Measurements from ENCODE around the gene DAPK1. TPM values are rescaled to one million over a fixed set of nuclear protein-coding genes. Genes with fewer than 3 reads are reported as not detected.

Gene DAPK1
- total and polyA plus RNA-seq, 5 experiments from 2014 or later, result 0.55 to 1.9 (median 0.55) TPM; not detected in 2

DNA sequence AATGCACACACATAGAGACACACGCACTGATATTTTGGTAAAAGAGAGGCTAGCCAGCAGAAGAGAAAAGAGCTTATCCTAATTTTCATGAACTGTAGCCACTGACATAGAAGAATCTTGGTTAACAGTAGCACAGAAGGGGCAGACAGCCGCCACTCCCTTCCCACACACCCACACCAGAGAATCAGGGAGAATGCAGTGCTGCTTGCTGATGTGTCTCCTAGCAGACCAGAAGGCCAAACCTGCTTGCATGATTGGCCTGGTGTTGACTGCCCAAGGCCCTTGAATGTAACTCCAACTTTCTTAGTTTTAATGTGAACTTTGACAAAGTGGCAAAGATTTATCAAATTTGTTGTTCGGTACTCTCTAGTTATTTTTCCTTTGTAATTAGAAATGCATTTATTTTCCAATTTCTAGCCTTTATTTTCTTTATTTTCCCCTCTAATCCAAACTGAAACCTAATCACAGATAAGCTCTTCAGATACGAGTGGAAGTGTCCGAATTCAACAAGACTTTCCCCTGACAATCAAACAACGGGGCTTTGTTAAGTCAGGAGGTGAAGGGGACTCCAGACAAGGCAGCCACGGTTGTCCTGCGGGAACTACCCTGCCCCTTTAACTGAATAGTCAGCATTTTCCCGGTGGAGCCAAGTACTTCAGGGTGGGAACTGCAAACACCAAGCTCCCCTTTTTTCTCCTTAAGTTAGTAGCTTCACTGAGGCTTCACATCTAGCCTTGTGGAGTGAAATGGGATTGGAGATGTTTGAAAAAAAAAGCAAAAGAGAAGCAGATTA is 146.3 kb downstream of the DAPK1 start:
- no peak for DNase-seq
- Mint-ChIP-seq H3K27me3 (peaks cover 0 to 11% (median 0%) of the 10 kb centered on the region in 5 donors), H3K4me1 (peaks cover 0 to 6% (median 0%) of the 10 kb centered on the region in 4 donors), H3K27ac (no peak overlapping the region), H3K36me3 (peaks cover 0 to 1% (median 0%) of the 10 kb centered on the region in 3 donors), H3K4me3 (no peak overlapping the region), H3K9me3 (no peaks in the 10 kb centered on the region)
- POLR2A ChIA-PET, result no interaction called here
- ATAC-seq, result no peak

DNA sequence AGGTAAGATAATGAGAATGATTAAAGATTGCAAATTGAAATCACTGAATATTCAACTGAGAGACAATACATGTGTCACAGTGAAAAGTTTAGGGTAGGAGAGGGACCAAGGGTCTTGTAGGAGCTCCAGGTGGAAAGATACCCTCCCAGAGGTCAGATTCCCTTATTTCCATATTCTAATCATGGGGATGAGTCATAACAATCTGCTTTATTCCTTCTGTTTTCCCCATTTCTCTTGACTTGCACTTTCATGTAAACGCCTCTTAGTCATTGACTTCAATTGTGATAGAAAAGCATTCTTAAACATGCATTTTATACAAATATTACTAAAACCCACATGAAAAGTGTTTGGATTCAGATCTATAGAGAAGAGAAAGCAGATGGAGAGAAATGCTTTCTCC is 147.0 kb downstream of the DAPK1 start:
- H3K9me3 Mint-ChIP-seq, result no peaks in the 10 kb centered on the region
- H3K4me1 Mint-ChIP-seq, result peaks cover 0 to 4% (median 0%) of the 10 kb centered on the region in 4 donors
- no peak for ATAC-seq
- no peak overlapping the region for H3K27ac Mint-ChIP-seq
- no peak for DNase-seq
- peaks cover 0 to 6% (median 0%) of the 10 kb centered on the region in 5 donors for H3K27me3 Mint-ChIP-seq
- POLR2A ChIA-PET, result no interaction called here
- H3K4me3 Mint-ChIP-seq, result no peak overlapping the region
- H3K36me3 Mint-ChIP-seq, result no peaks in the 10 kb centered on the region

DNA sequence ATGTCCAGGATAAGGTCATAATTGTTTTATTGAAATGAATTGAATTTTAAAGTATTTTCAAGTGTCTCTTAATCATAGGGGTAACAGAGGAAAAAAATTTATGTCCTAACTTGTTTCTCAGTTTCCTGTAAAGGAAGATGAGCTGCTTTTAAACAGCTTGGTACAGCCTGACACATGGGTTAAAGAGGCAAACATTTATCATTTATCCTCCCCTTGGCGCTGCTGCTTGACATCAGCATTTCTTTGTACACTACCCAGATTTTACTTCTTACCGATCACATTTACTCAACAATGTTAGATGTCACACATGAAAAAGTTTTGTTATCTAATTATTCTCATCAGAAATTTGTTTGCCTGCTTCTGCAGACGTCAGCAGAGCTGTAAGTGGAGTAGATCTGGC is 148.9 kb downstream of the DAPK1 start:
- Mint-ChIP-seq H3K27ac (peak overlapping the region in 1 of 10 donors; percentile 25), H3K36me3 (no peaks in the 10 kb centered on the region), H3K9me3 (no peaks in the 10 kb centered on the region), H3K27me3 (peaks cover 0 to 4% (median 0%) of the 10 kb centered on the region in 5 donors), H3K4me3 (no peak overlapping the region), H3K4me1 (peaks cover 0 to 4% (median 0%) of the 10 kb centered on the region in 4 donors)
- ATAC-seq (no peak), DNase-seq (no peak)
- POLR2A ChIA-PET, result no interaction called here

DNA sequence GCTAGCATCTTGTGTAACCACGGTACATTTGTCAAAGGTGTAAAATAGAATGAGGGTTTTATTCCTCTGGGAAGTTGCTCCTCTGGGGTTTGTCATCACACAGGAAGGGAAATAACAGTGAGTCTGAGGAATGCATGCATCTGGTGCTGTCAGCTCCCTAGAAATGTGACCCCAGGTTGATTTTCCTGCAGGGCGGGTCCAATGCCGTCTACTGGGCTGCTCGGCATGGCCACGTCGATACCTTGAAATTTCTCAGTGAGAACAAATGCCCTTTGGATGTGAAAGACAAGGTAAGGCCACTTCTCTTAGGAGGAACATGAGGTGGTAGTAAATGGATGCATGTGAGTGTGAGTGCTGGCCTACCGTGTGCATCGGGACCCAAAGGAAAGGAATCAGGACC is 149.4 kb downstream of the DAPK1 start:
- Mint-ChIP-seq H3K4me3 (no peak overlapping the region), H3K36me3 (no peaks in the 10 kb centered on the region), H3K27ac (no peak overlapping the region), H3K4me1 (peaks cover 0 to 4% (median 0%) of the 10 kb centered on the region in 4 donors), H3K27me3 (peaks cover 0 to 4% (median 0%) of the 10 kb centered on the region in 5 donors), H3K9me3 (no peaks in the 10 kb centered on the region)
- no peak for DNase-seq
- POLR2A ChIA-PET, result no interaction called here
- ATAC-seq, result no peak

DNA sequence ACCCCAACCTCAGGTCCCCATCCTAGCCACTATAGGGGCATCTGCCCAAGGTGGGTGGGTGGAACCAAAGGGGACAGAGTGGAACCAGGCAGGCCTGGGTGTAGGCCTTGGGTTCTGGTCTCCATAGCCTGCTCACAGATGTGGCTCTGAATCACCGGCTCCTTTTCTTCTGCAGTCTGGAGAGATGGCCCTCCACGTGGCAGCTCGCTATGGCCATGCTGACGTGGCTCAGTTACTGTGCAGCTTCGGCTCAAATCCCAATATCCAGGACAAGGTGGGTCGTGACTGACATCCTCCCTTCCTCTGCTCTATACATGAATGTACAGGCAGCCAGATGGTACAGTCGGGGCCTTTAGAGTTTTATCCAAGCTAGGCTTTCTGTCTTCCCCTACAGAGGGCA is 150.9 kb downstream of the DAPK1 start:
- DNase-seq (no peak), ATAC-seq (no peak)
- peaks cover 0 to 6% (median 0%) of the 10 kb centered on the region in 5 donors for H3K27me3 Mint-ChIP-seq
- POLR2A ChIA-PET, result no interaction called here
- H3K9me3 Mint-ChIP-seq, result no peaks in the 10 kb centered on the region
- no peaks in the 10 kb centered on the region for H3K36me3 Mint-ChIP-seq
- H3K27ac Mint-ChIP-seq, result no peak overlapping the region
- peaks cover 0 to 2% (median 0%) of the 10 kb centered on the region in 4 donors for H3K4me1 Mint-ChIP-seq
- no peak overlapping the region for H3K4me3 Mint-ChIP-seq

DNA sequence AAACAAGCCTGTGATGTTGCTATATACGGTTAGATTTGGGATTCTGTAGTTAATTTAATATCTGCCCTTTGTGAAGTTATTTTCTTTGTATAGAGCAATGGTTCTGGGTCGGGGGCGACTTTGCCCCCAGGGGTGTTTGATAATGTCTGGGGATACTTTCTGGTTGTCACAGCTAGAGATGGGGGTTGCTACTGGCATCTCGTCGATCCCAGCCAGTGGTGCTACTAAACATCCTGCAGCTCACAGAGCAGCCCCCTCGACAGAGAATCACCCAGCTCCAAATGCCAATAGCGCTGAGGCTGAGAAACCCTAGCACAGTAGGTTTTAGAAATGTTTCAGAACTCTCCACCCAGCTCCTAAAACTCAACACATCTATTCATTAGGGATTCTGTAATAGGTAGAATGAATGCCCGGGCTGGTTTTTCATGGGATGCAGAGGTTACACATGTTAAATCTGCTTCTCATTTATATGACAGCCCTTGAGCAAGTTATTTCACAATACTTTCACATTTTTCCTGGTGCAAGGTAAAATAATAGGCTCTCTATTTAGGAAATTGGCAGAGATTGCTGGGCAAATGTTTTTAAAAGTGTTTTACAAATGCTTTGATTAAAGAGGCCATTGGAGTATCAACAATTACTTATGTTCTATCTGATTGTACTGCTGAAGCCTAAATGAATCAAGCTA is 153.1 kb downstream of the DAPK1 start:
- peaks cover 0 to 4% (median 0%) of the 10 kb centered on the region in 5 donors for H3K27me3 Mint-ChIP-seq
- ATAC-seq (no peak), DNase-seq (no peak)
- POLR2A ChIA-PET, result no interaction called here
- no peaks in the 10 kb centered on the region for H3K36me3 Mint-ChIP-seq
- H3K27ac Mint-ChIP-seq, result no peak overlapping the region
- no peaks in the 10 kb centered on the region for H3K9me3 Mint-ChIP-seq
- peaks cover 0 to 2% (median 0%) of the 10 kb centered on the region in 4 donors for H3K4me1 Mint-ChIP-seq
- no peak overlapping the region for H3K4me3 Mint-ChIP-seq

DNA sequence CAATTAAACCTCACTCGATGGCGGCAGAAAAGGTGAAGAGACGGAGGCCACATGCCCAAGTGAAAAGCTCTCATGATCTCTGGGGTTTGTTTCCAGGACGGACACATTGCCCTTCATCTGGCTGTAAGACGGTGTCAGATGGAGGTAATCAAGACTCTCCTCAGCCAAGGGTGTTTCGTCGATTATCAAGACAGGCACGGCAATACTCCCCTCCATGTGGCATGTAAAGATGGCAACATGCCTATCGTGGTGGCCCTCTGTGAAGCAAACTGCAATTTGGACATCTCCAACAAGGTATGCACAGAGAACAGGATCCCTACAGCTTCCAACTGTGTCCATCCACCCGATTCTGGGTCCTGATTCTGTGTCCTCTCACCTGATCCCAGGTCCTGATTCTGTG is 153.8 kb downstream of the DAPK1 start:
- no peak for ATAC-seq
- Mint-ChIP-seq H3K9me3 (no peaks in the 10 kb centered on the region), H3K4me1 (peaks cover 0 to 2% (median 0%) of the 10 kb centered on the region in 4 donors), H3K4me3 (no peak overlapping the region), H3K36me3 (no peaks in the 10 kb centered on the region), H3K27ac (no peak overlapping the region), H3K27me3 (peaks cover 0 to 7% (median 0%) of the 10 kb centered on the region in 5 donors)
- POLR2A ChIA-PET, result no interaction called here
- no peak for DNase-seq

DNA sequence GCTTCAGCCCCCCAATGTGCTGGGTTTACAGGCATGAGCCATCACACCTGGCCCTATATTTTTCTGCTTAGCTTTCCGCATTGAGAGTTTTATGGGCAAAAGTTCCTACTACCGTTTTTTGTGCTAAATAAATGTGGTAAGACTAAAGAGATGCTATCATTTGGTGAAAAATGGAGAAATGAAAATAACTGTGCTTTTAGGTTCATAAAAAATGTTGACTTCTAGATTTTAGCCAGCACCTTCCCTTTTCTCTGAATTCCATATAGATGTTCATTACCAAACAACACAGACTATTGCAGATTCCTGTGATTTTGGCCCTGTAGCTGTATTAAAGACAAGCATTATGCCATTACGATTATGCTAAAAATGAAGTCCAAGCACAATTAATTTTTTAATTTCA is 156.3 kb downstream of the DAPK1 start:
- Mint-ChIP-seq H3K4me1 (peaks cover 0 to 2% (median 0%) of the 10 kb centered on the region in 4 donors), H3K9me3 (no peaks in the 10 kb centered on the region), H3K27me3 (peaks cover 0 to 7% (median 0%) of the 10 kb centered on the region in 5 donors), H3K4me3 (no peak overlapping the region), H3K36me3 (no peaks in the 10 kb centered on the region), H3K27ac (no peak overlapping the region)
- POLR2A ChIA-PET, result no interaction called here
- ATAC-seq (no peak), DNase-seq (no peak)

DNA sequence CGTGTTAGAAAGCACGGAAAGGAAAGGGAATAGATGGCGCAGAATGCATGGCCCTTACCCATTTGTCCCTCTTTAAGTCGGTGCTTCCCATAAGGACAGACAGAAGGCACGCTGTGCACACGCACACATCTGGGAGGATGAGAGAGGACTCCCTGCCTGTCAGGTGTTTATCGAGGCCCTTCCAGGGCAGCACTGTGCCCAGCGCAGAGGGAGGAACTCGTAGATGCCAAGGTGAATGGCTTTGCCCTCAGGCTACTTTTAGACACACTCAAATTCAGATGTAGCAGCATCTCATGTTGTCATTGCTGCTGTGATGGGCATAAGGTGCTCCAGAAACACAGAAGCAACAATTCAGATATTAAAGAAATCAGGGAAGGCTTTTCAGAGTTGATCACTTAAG is 158.1 kb downstream of the DAPK1 start:
- Mint-ChIP-seq H3K4me1 (peaks cover 0 to 2% (median 0%) of the 10 kb centered on the region in 4 donors), H3K27ac (no peak overlapping the region), H3K27me3 (peaks cover 0 to 7% (median 0%) of the 10 kb centered on the region in 5 donors), H3K36me3 (no peaks in the 10 kb centered on the region), H3K9me3 (no peaks in the 10 kb centered on the region), H3K4me3 (no peak overlapping the region)
- ATAC-seq (no peak), DNase-seq (no peak)
- POLR2A ChIA-PET, result no interaction called here

DNA sequence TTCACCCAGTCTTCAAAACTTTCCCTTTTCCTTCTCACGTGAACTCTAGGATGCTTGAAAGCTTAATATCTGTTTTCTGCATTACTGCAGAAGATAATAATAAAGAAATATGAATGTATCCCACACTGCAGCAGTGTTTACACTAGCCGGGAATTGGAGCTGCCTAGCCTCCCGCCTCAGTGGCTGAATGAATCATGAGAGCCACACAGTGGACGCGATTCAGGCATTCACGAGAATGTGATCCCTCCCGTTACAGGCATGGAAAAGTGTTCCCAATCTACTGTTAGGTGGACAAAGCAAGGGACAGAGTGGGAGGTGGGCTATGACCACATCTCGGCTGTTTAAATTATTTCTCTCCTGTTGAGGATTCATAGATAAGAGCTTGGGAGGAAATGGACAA is 158.8 kb downstream of the DAPK1 start:
- Mint-ChIP-seq H3K9me3 (no peaks in the 10 kb centered on the region), H3K4me1 (peaks cover 0 to 2% (median 0%) of the 10 kb centered on the region in 4 donors), H3K27ac (no peak overlapping the region), H3K27me3 (peaks cover 0 to 7% (median 0%) of the 10 kb centered on the region in 5 donors), H3K4me3 (no peak overlapping the region), H3K36me3 (no peaks in the 10 kb centered on the region)
- ATAC-seq, result no peak
- no peak for DNase-seq
- POLR2A ChIA-PET, result no interaction called here

DNA sequence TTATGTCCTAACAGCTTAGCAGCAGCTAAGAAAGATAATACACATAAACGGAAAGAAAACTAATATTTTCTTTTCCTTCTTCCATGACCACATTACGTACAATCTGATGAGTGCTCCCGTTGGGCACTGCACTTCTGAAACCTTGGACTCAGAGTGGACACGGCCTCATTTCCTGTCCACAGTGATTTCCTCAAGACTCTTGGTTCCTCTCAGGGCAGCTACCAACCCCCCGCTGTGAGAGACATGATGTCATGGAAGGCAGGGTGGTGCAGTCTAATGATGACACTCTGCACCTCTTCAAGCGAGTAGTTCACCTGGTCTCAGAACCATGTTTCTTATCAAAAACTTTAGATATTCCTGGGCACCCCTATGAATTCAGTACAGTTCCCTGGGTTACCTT is 159.5 kb downstream of the DAPK1 start:
- H3K27me3 Mint-ChIP-seq, result peaks cover 0 to 7% (median 0%) of the 10 kb centered on the region in 5 donors
- ATAC-seq (no peak), DNase-seq (no peak)
- no peaks in the 10 kb centered on the region for H3K9me3 Mint-ChIP-seq
- H3K4me1 Mint-ChIP-seq, result peaks cover 0 to 2% (median 0%) of the 10 kb centered on the region in 4 donors
- no peak overlapping the region for H3K27ac Mint-ChIP-seq
- no peaks in the 10 kb centered on the region for H3K36me3 Mint-ChIP-seq
- POLR2A ChIA-PET, result no interaction called here
- no peak overlapping the region for H3K4me3 Mint-ChIP-seq

DNA sequence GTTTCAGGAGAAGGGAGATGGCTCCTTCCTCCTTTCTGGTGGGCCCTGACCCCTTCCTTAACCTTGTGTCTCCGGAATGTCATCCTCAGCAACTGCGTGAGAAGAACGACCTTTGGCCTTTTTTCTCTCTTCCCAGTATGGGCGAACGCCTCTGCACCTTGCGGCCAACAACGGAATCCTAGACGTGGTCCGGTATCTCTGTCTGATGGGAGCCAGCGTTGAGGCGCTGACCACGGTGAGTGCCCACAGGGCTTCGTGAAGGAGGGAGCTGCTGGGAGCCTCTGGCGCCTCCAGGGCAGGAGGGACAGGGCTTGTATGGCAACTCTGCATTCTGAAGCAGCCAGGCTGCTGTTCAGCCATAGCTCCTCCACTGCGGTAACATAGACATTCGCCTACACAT is 160.2 kb downstream of the DAPK1 start:
- Mint-ChIP-seq H3K4me3 (no peak overlapping the region), H3K36me3 (no peaks in the 10 kb centered on the region), H3K9me3 (no peaks in the 10 kb centered on the region), H3K4me1 (peaks cover 0 to 2% (median 0%) of the 10 kb centered on the region in 4 donors), H3K27ac (no peak overlapping the region), H3K27me3 (peaks cover 0 to 7% (median 0%) of the 10 kb centered on the region in 5 donors)
- DNase-seq (no peak), ATAC-seq (no peak)
- POLR2A ChIA-PET, result no interaction called here

DNA sequence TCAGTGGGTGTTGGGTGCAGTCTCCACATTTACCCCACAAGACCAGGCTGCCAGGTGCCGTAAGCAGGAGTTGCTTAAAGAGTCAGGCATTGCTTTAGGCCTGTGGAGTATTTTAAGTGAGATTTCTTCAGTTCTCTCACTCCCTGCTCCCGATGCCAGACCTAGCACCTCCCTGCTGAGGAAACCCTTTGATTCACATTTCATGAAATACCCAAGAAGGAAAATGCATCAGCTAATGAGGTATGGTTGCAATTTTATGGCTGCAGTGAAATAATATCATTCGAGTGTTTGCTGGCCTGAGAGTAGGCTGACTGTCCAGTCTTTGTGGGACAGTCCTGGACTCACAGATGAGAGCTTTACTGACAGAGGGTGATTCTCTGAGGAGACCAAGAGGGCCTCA is 160.8 kb downstream of the DAPK1 start:
- Mint-ChIP-seq H3K27me3 (peaks cover 0 to 9% (median 0%) of the 10 kb centered on the region in 5 donors), H3K9me3 (no peaks in the 10 kb centered on the region), H3K27ac (no peak overlapping the region), H3K4me1 (no peaks in the 10 kb centered on the region), H3K36me3 (no peaks in the 10 kb centered on the region), H3K4me3 (no peak overlapping the region)
- ATAC-seq, result no peak
- POLR2A ChIA-PET, result no interaction called here
- DNase-seq, result no peak
